ENCODE data around the gene CCNL2. TPM values are rescaled to one million over a fixed set of nuclear protein-coding genes. Genes with fewer than 3 reads are reported as not detected.

Gene CCNL2
- total RNA-seq, 2 donors from 2014 or later, result 187 to 244 TPM

- Histone ChIP-seq H3K36me3 (ENCODE audit: control insufficient read depth, insufficient read depth, low read length) (no peaks in the 10 kb centered on the region), H3K4me1 (ENCODE audit: control insufficient read depth, insufficient read depth, low read length) (peaks cover 3% of the 10 kb centered on the region), H3K27me3 (ENCODE audit: control insufficient read depth, insufficient read depth, low read length, poor library complexity, severe bottlenecking) (no peaks in the 10 kb centered on the region), H3K27ac (ENCODE audit: low read depth, low read length) (peak overlapping the region; percentile 94), H3K9me3 (ENCODE audit: control insufficient read depth, low read length) (no peaks in the 10 kb centered on the region), H3K9ac (ENCODE audit: extremely low read depth, low read length, poor library complexity, severe bottlenecking) (no peak overlapping the region), H3K4me3 (ENCODE audit: low read length) (no peak overlapping the region)
- H3K27ac Mint-ChIP-seq, result no peak overlapping the region
- no peak overlapping the region for H3K4me3 Mint-ChIP-seq
- WGBS, 2 experiments (ENCODE audit: insufficient coverage in 1 of 2, insufficient read length in 1 of 2), result 64 to 81% methylated on average over 16 to 28 of the region's 28 CpGs
- H3K4me1 Mint-ChIP-seq, result peaks cover 20% of the 10 kb centered on the region
- no peaks in the 10 kb centered on the region for H3K36me3 Mint-ChIP-seq (ENCODE audit: low read depth)
- no peak for DNase-seq
- peaks cover 9% of the 10 kb centered on the region for H3K27me3 Mint-ChIP-seq (ENCODE audit: insufficient read depth)
- no peaks in the 10 kb centered on the region for H3K9me3 Mint-ChIP-seq
- TF ChIP-seq, protein P1, sequence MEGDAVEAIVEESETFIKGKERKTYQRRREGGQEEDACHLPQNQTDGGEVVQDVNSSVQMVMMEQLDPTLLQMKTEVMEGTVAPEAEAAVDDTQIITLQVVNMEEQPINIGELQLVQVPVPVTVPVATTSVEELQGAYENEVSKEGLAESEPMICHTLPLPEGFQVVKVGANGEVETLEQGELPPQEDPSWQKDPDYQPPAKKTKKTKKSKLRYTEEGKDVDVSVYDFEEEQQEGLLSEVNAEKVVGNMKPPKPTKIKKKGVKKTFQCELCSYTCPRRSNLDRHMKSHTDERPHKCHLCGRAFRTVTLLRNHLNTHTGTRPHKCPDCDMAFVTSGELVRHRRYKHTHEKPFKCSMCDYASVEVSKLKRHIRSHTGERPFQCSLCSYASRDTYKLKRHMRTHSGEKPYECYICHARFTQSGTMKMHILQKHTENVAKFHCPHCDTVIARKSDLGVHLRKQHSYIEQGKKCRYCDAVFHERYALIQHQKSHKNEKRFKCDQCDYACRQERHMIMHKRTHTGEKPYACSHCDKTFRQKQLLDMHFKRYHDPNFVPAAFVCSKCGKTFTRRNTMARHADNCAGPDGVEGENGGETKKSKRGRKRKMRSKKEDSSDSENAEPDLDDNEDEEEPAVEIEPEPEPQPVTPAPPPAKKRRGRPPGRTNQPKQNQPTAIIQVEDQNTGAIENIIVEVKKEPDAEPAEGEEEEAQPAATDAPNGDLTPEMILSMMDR (conservative IDR thresholded peaks at IDR 0.05), result no peak
Measured at GRCh38 chr1:1359664-1360468, 39.3 kb downstream of the CCNL2 start.

GRCh38 chr1:1359308-1359663 lies 39.8 kb downstream of the CCNL2 start:
- peak overlapping the region; percentile 94 for H3K27ac ChIP-seq (ENCODE audit: low read depth, low read length)
- no peak overlapping the region for H3K9ac ChIP-seq (ENCODE audit: extremely low read depth, low read length, poor library complexity, severe bottlenecking)
- H3K27ac Mint-ChIP-seq, result no peak overlapping the region
- H3K4me3 Mint-ChIP-seq, result no peak overlapping the region
- no peak for DNase-seq
- no peaks in the 10 kb centered on the region for H3K36me3 Mint-ChIP-seq (ENCODE audit: low read depth)
- H3K4me1 ChIP-seq (ENCODE audit: control insufficient read depth, insufficient read depth, low read length), result peaks cover 3% of the 10 kb centered on the region
- TF ChIP-seq, protein P1 (conservative IDR thresholded peaks at IDR 0.05), result no peak
- H3K9me3 ChIP-seq (ENCODE audit: control insufficient read depth, low read length), result no peaks in the 10 kb centered on the region
- no peaks in the 10 kb centered on the region for H3K27me3 ChIP-seq (ENCODE audit: control insufficient read depth, insufficient read depth, low read length, poor library complexity, severe bottlenecking)
- H3K4me3 ChIP-seq (ENCODE audit: low read length), result peak overlapping the region; percentile 81
- no peaks in the 10 kb centered on the region for H3K36me3 ChIP-seq (ENCODE audit: control insufficient read depth, insufficient read depth, low read length)
- peaks cover 10% of the 10 kb centered on the region for H3K27me3 Mint-ChIP-seq (ENCODE audit: insufficient read depth)
- WGBS, 2 experiments (ENCODE audit: insufficient coverage in 1 of 2, insufficient read length in 1 of 2), result 85 to 100% methylated on average over 2 to 6 of the region's 6 CpGs
- H3K9me3 Mint-ChIP-seq, result no peaks in the 10 kb centered on the region
- H3K4me1 Mint-ChIP-seq, result peaks cover 20% of the 10 kb centered on the region

- whole genome bisulfite sequencing, 2 experiments (ENCODE audit: insufficient coverage in 1 of 2, insufficient read length in 1 of 2), result 48 to 65% methylated on average over 4 to 29 of the region's 29 CpGs
- H3K4me3 Mint-ChIP-seq, result peak within 1 kb of the TSS; percentile 54
- DNase-seq, result peak; percentile 79
- no peaks in the 10 kb centered on the region for H3K36me3 ChIP-seq (ENCODE audit: control insufficient read depth, insufficient read depth, low read length)
- H3K27ac Mint-ChIP-seq, result peak within 1 kb of the TSS; percentile 88
- H3K9ac ChIP-seq (ENCODE audit: extremely low read depth, low read length, poor library complexity, severe bottlenecking), result peak within 1 kb of the TSS; percentile 91
- H3K36me3 Mint-ChIP-seq (ENCODE audit: low read depth), result no peaks in the 10 kb centered on the region
- H3K4me1 Mint-ChIP-seq, result peaks cover 20% of the 10 kb centered on the region
- no peaks in the 10 kb centered on the region for H3K9me3 ChIP-seq (ENCODE audit: control insufficient read depth, low read length)
- H3K27me3 Mint-ChIP-seq (ENCODE audit: insufficient read depth), result peaks cover 14% of the 10 kb centered on the region
- peak within 1 kb of the TSS; percentile 94 for H3K27ac ChIP-seq (ENCODE audit: low read depth, low read length)
- TF ChIP-seq, protein P1 (conservative IDR thresholded peaks at IDR 0.05), result no peak
- H3K9me3 Mint-ChIP-seq, result no peaks in the 10 kb centered on the region
- peak within 1 kb of the TSS; percentile 81 for H3K4me3 ChIP-seq (ENCODE audit: low read length)
- peaks cover 3% of the 10 kb centered on the region for H3K4me1 ChIP-seq (ENCODE audit: control insufficient read depth, insufficient read depth, low read length)
- H3K27me3 ChIP-seq (ENCODE audit: control insufficient read depth, insufficient read depth, low read length, poor library complexity, severe bottlenecking), result no peaks in the 10 kb centered on the region
Measured at GRCh38 chr1:1358433-1359271, 40.5 kb downstream of the CCNL2 start, which contains the start of gene MXRA8. Gene MXRA8, minus strand, starts transcription at chr1:1358555. Its CDS starts 51 bp downstream, at chr1:1358504.
